ENCODE data around the gene LHPP. TPM values are rescaled to one million over a fixed set of nuclear protein-coding genes. Genes with fewer than 3 reads are reported as not detected.
A peak's percentile ranks its signal among the peaks of the same experiment; 100 is the strongest.

The LHPP gene
- total RNA-seq, 4 donors from 2014 or later: 34.2 to 76.7 (median 38.2) TPM

DNA sequence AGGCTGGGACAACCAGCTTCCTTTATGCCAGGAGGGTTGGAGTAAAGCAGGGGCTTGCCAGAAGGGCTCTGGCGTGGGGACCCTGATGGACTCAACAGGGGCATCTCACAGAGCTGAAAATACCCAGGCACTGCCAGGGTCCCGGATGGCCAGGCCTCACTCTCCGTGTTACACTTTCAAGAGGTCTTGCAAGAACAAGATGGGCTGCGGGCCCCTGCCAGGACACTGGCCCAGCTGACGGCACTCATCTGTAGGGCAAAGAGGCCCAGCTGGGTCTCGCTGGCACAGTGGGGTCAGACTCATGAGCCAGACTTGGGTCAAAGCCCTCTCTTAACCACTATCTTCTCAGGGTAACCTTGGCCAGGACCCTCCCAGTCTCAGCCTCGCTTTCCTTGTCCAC lies 191.7 kb downstream of the LHPP start:
- no peak for TF ChIP-seq POLR2A (IDR thresholded peaks at IDR 0.05)
- TF ChIP-seq, protein P1, sequence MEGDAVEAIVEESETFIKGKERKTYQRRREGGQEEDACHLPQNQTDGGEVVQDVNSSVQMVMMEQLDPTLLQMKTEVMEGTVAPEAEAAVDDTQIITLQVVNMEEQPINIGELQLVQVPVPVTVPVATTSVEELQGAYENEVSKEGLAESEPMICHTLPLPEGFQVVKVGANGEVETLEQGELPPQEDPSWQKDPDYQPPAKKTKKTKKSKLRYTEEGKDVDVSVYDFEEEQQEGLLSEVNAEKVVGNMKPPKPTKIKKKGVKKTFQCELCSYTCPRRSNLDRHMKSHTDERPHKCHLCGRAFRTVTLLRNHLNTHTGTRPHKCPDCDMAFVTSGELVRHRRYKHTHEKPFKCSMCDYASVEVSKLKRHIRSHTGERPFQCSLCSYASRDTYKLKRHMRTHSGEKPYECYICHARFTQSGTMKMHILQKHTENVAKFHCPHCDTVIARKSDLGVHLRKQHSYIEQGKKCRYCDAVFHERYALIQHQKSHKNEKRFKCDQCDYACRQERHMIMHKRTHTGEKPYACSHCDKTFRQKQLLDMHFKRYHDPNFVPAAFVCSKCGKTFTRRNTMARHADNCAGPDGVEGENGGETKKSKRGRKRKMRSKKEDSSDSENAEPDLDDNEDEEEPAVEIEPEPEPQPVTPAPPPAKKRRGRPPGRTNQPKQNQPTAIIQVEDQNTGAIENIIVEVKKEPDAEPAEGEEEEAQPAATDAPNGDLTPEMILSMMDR (IDR thresholded peaks at IDR 0.05): no peak
- Histone ChIP-seq H3K27me3 (no peaks in the 10 kb centered on the region), H3K4me3 (no peak overlapping the region), H3K27ac (peak overlapping the region in 1 of 4 donors; percentile 57), H3K36me3 (peaks cover 0 to 3% (median 0%) of the 10 kb centered on the region in 3 donors), H3K4me1 (peaks cover 0 to 53% (median 41%) of the 10 kb centered on the region in 4 donors), H3K9me3 (no peaks in the 10 kb centered on the region)
- DNase-seq: no peak

DNA sequence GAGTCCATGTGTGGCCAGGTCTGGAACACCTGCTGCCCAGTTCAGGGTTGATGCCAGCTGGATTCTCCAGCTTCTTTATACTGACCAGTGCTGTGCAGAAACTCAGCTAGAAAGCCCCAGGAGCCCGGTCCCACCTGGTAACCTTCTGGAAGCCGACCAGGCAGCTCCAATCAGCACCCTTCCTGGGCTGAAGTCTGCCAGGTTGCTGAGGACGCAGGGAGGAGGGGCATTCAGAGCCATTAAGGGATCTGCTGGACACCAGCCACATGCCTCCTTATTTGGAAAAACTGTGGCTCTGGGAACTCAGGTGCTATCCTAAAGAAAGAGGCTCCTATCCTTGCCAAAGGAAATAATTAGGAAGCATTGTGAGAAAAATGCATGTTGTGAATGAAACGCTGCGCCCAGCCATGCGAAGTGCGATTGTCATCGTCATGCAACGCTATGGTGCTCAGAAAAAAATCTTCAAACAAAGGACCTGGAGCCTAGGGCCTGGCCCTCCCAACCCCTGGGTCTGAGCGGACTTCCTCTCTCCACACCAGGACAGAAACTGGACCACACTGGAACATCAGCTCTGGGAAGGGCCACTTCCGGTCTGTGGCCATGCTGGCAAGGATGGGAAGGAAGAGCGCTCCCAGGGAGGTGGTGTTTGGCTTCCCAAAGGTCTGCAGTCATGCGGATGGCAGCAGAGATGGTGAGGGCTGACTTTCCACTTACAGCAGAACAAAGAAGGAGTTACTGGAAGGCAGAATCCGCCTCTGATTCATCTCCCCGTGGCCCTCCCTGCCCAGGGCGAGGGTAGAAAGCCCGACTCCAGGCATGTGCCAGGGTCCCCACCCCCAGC lies 192.4 kb downstream of the LHPP start:
- H3K9me3 ChIP-seq: no peaks in the 10 kb centered on the region
- H3K27me3 ChIP-seq: no peaks in the 10 kb centered on the region
- H3K36me3 ChIP-seq: peaks cover 0 to 3% (median 0%) of the 10 kb centered on the region in 3 donors
- H3K4me1 ChIP-seq: peaks cover 0 to 51% (median 35%) of the 10 kb centered on the region in 4 donors
- H3K27ac ChIP-seq: peak overlapping the region; percentile 5 to 61 (median 42)
- TF ChIP-seq, protein P1 (IDR thresholded peaks at IDR 0.05): no peak
- no peak for TF ChIP-seq POLR2A (IDR thresholded peaks at IDR 0.05)
- no peak overlapping the region for H3K4me3 ChIP-seq
- DNase-seq: no peak

DNA sequence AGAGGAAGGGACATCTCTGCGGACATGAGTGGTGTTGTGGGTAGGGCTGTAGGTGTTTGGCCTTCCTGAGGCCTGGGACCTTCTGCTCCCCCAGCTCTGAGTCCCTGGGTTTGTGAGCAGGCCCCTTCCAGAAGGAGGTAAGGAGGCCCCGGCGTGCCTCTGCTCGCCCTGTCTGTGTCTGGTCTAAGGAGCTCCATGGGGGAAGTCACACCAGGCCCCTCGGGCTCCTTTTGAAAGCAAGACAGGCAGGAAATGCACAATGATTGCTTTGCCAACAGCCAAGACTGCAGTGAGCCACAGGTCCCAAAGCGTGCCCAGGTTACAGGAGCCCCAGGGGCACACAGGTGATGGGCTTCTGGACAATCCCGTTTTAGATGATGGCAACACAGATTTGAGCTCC lies 193.1 kb downstream of the LHPP start:
- H3K27ac ChIP-seq: peak overlapping the region; percentile 5 to 61 (median 42)
- H3K4me3 ChIP-seq: no peak overlapping the region
- H3K4me1 ChIP-seq: peaks cover 0 to 48% (median 28%) of the 10 kb centered on the region in 4 donors
- no peak for DNase-seq
- TF ChIP-seq, protein P1 (IDR thresholded peaks at IDR 0.05): no peak
- no peak for TF ChIP-seq POLR2A (IDR thresholded peaks at IDR 0.05)
- H3K27me3 ChIP-seq: no peaks in the 10 kb centered on the region
- no peaks in the 10 kb centered on the region for H3K9me3 ChIP-seq
- H3K36me3 ChIP-seq: peaks cover 0 to 3% (median 0%) of the 10 kb centered on the region in 3 donors

DNA sequence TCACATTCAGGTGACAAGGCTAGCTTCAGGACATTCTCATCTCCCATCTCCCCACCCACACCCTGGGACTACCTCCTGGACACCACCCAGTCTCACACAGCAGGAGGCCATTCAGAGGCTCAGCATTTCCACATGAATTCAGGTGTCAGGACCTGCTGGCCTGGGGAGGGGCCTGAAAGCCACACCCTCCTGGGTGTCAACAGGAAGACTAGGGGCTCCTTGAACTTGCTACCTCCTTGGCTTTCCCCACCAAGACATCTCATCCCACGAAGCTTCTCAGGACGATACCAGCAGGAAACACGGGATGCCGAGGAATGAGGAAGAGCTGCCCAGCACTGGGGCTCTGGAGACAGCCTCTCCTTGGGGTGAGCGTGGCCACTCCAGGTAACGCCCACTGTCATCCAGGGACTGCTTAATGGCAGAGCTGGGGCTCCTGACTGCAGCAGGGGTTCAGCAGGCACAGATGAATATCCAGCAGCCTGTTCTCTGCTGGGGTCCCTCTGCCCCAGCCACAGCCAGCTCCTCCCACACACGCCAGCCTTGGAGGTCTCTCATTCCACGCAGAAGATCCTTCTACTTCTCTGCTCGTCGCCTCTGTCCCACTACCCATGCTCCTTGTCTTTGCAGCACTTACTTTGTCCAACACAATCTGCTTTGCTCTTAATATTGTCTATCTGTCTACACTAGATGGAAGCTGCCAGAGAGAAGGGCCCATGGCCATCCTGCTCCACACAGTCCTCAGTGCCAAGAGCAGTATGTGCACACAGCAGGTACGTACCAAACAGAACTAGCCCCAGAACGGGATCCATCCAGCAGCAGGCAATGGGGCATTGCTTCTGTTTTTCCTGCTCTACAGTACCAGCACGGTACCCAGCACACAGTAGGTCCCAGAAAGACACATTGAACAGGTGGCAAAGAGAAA lies 193.8 kb downstream of the LHPP start:
- no peak overlapping the region for H3K4me3 ChIP-seq
- H3K27ac ChIP-seq: peak overlapping the region; percentile 5 to 61 (median 42)
- H3K27me3 ChIP-seq: no peaks in the 10 kb centered on the region
- DNase-seq: no peak
- peaks cover 0 to 3% (median 0%) of the 10 kb centered on the region in 3 donors for H3K36me3 ChIP-seq
- no peaks in the 10 kb centered on the region for H3K9me3 ChIP-seq
- peaks cover 0 to 40% (median 22%) of the 10 kb centered on the region in 4 donors for H3K4me1 ChIP-seq
- TF ChIP-seq, protein P1 (IDR thresholded peaks at IDR 0.05): no peak
- TF ChIP-seq POLR2A (IDR thresholded peaks at IDR 0.05): no peak

DNA sequence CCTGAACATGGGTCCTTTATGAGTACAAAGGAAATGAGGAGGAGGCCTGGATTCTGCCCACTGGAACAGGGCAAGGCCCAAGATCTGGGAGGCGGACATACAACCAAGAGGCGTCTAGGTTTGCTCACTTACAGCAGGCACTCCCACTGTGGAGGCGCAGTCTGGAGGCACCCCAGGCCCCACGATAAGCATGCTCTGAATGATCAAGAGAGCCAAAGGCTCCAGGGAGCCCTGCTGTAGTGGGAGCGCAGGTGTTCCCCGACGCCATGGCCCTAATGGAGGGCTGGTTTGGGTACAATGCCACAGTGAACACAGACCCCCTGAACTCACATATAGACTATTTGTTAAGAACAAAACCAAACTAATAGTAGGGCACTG lies 194.5 kb downstream of the LHPP start:
- TF ChIP-seq, protein P1 (IDR thresholded peaks at IDR 0.05): no peak
- TF ChIP-seq POLR2A (IDR thresholded peaks at IDR 0.05): no peak
- DNase-seq: no peak
- H3K4me3 ChIP-seq: no peak overlapping the region
- H3K36me3 ChIP-seq: peaks cover 0 to 3% (median 0%) of the 10 kb centered on the region in 3 donors
- H3K27me3 ChIP-seq: no peaks in the 10 kb centered on the region
- H3K27ac ChIP-seq: no peak overlapping the region
- H3K9me3 ChIP-seq: no peaks in the 10 kb centered on the region
- H3K4me1 ChIP-seq: peaks cover 0 to 35% (median 20%) of the 10 kb centered on the region in 4 donors

Data from Peyer's patch (tissue), 4 donors.